KMS-11 (cell line): ENCODE results near the gene DNAL1.

Source experiments
- H2AFZ ChIP-seq: fragments of 200-600 bp; sonication (generic); 2 replicates; pipeline ENCODE4 v1.6.1; 2016; ENCODE audit warnings: antibody characterized with exemption, mixed run types, low read depth
- H3K27ac ChIP-seq: fragments of 200-600 bp; sonication (generic); 2 replicates; pipeline ENCODE4 v1.6.1; 2016; ENCODE audit warnings: mild to moderate bottlenecking, mixed run types
- H3K27me3 ChIP-seq: fragments of 200-600 bp; sonication (generic); 2 replicates; pipeline ENCODE4 v1.6.1; 2017; ENCODE audit warnings: mild to moderate bottlenecking, low read depth, mixed run types, moderate library complexity; ENCODE audit not compliant: insufficient read depth
- H3K36me3 ChIP-seq: fragments of 200-600 bp; sonication (generic); 2 replicates; pipeline ENCODE4 v1.6.1; 2017; ENCODE audit warnings: mild to moderate bottlenecking, mixed run types; ENCODE audit not compliant: insufficient read depth
- H3K4me1 ChIP-seq: fragments of 200-600 bp; sonication (generic); 2 replicates; pipeline ENCODE4 v1.6.1; 2016; ENCODE audit warnings: mild to moderate bottlenecking, low read depth, mixed run types; ENCODE audit not compliant: poor library complexity, severe bottlenecking
- H3K4me2 ChIP-seq: fragments of 200-600 bp; sonication (generic); 2 replicates; pipeline ENCODE4 v1.7.0; 2016; ENCODE audit warnings: mild to moderate bottlenecking, mixed run types
- H3K4me3 ChIP-seq: fragments of 200-600 bp; sonication (generic); IDR thresholded peaks from 2 replicates; pipeline ENCODE4 v1.6.1; 2017; ENCODE audit warnings: low read depth, low read length, mixed read lengths; ENCODE audit not compliant: insufficient read depth
- H3K79me2 ChIP-seq: fragments of 200-600 bp; sonication (generic); 2 replicates; pipeline ENCODE4 v1.6.1; 2016; ENCODE audit warnings: low read depth, mixed run types; ENCODE audit not compliant: insufficient read depth
- H3K9ac ChIP-seq: fragments of 200-600 bp; sonication (generic); 2 replicates; pipeline ENCODE4 v1.6.1; 2016; ENCODE audit warnings: mild to moderate bottlenecking, mixed run types
- H4K20me1 ChIP-seq: fragments of 200-600 bp; sonication (generic); 2 replicates; pipeline ENCODE4 v1.6.1; 2016; ENCODE audit warnings: mild to moderate bottlenecking, mixed run types; ENCODE audit not compliant: insufficient read depth
- CTCF ChIP-seq: fragments of 200-600 bp; sonication (generic); conservative IDR thresholded peaks from 2 replicates; pipeline ENCODE4 v1.6.1; 2017; ENCODE audit warnings: low read depth, mild to moderate bottlenecking, antibody characterized with exemption, low read length, moderate library complexity, mixed read lengths

Gene DNAL1

GRCh38 chr14:73748858-73749357 is 104.1 kb downstream of the DNAL1 start:
- H2AFZ ChIP-seq: no peak overlapping the region
- peaks cover 3% of the 10 kb centered on the region; the same call in 1 of the 2 replicates for H4K20me1 ChIP-seq
- H3K27ac ChIP-seq: no peak overlapping the region
- peaks cover 90% of the 10 kb centered on the region for H3K79me2 ChIP-seq
- peaks cover 64% of the 10 kb centered on the region for H3K4me1 ChIP-seq
- no peak overlapping the region for H3K4me3 ChIP-seq
- H3K9ac ChIP-seq: no peak overlapping the region
- TF ChIP-seq CTCF: no peak
- H3K4me2 ChIP-seq: no peak overlapping the region
- H3K36me3 ChIP-seq: no peaks in the 10 kb centered on the region
- no peaks in the 10 kb centered on the region for H3K27me3 ChIP-seq

- no peaks in the 10 kb centered on the region for H3K36me3 ChIP-seq
- H3K4me1 ChIP-seq: peaks cover 64% of the 10 kb centered on the region
- no peak overlapping the region for H3K4me2 ChIP-seq
- H2AFZ ChIP-seq: no peak overlapping the region
- peaks cover 90% of the 10 kb centered on the region for H3K79me2 ChIP-seq
- peaks cover 11% of the 10 kb centered on the region for H4K20me1 ChIP-seq
- no peak overlapping the region for H3K27ac ChIP-seq
- no peak overlapping the region for H3K9ac ChIP-seq
- H3K4me3 ChIP-seq: no peak overlapping the region
- H3K27me3 ChIP-seq: no peaks in the 10 kb centered on the region
- TF ChIP-seq CTCF: no peak
Measured at GRCh38 chr14:73749706-73750530, 105.1 kb downstream of the DNAL1 start.

GRCh38 chr14:73750531-73750901 is 105.7 kb downstream of the DNAL1 start:
- H3K27ac ChIP-seq: no peak overlapping the region
- H3K9ac ChIP-seq: no peak overlapping the region
- no peak overlapping the region for H3K4me2 ChIP-seq
- H3K79me2 ChIP-seq: peaks cover 93% of the 10 kb centered on the region
- TF ChIP-seq CTCF: no peak
- H3K4me3 ChIP-seq: no peak overlapping the region
- peaks cover 64% of the 10 kb centered on the region for H3K4me1 ChIP-seq
- peaks cover 14% of the 10 kb centered on the region for H4K20me1 ChIP-seq
- no peaks in the 10 kb centered on the region for H3K36me3 ChIP-seq
- H3K27me3 ChIP-seq: no peaks in the 10 kb centered on the region
- H2AFZ ChIP-seq: no peak overlapping the region

GRCh38 chr14:73751157-73751691 is 106.4 kb downstream of the DNAL1 start:
- Histone ChIP-seq H3K79me2 (peaks cover 93% of the 10 kb centered on the region), H3K4me1 (peaks cover 62% of the 10 kb centered on the region), H3K27ac (no peak overlapping the region), H4K20me1 (peaks cover 14% of the 10 kb centered on the region), H3K9ac (no peak overlapping the region), H2AFZ (no peak overlapping the region), H3K27me3 (no peaks in the 10 kb centered on the region), H3K4me3 (no peak overlapping the region), H3K36me3 (no peaks in the 10 kb centered on the region), H3K4me2 (no peak overlapping the region)
- TF ChIP-seq CTCF: no peak
